Adrenal gland (tissue), 12 donors: Measurements from ENCODE around the gene EPHA5. TPM values are rescaled to one million over a fixed set of nuclear protein-coding genes. Genes with fewer than 3 reads are reported as not detected.

ENCODE experiments used
- DNase-seq, 7 donors: peaks; one replicate each; pipeline ENCODE4 v3.0.0-alpha.2; 2019 to 2020
- H3K27ac ChIP-seq, 5 donors: fragments of 200-600 bp; sonication (generic) in 4 of 5; 1 replicate in 3 of 5; 2 replicates in 2 of 5; pipeline versions ENCODE4 v1.5.1 to v1.8.0; 2016 to 2020; ENCODE audit warnings: mild to moderate bottlenecking in 1 of 5
- H3K27me3 ChIP-seq: fragments of 200-600 bp; 2 replicates; pipeline ENCODE4 v1.8.0; 2021
- H3K36me3 ChIP-seq, 2 donors: fragments of 200-600 bp; replicated peaks in 1 of 2; 1 replicate in 1 of 2; 2 replicates in 1 of 2; pipeline versions ENCODE4 v1.5.1 to v1.8.0; 2018 to 2022
- H3K4me1 ChIP-seq, 2 donors: fragments of 200-600 bp; replicated peaks in 1 of 2; 1 replicate in 1 of 2; 2 replicates in 1 of 2; pipeline versions ENCODE4 v1.5.1 to v1.8.0; 2018 to 2021
- H3K4me3 ChIP-seq, 4 donors: fragments of 200-600 bp; sonication (generic) in 3 of 4; one replicate each; pipeline ENCODE4 v1.5.1; 2016 to 2018
- H3K9me3 ChIP-seq, 3 donors: fragments of 200-600 bp; sonication (generic) in 1 of 3; replicated peaks in 1 of 3; 1 replicate in 2 of 3; 2 replicates in 1 of 3; pipeline versions ENCODE4 v1.5.1 to v1.8.0; 2016 to 2021
- CTCF ChIP-seq, 6 experiments: fragments of 450-650 bp in 4 of 6; fragments of 200-600 bp in 2 of 6; sonication (generic) in 1 of 6; IDR thresholded peaks; 1 replicate in 5 of 6; 2 replicates in 1 of 6; pipeline versions ENCODE4 v1.5.1 to v1.8.0; 2016 to 2021; ENCODE audit warnings: antibody characterized with exemption in 6 of 6, mild to moderate bottlenecking in 2 of 6, moderate library complexity in 1 of 6
- POLR2A ChIP-seq, 2 donors: fragments of 450-650 bp; IDR thresholded peaks; one replicate each; pipeline ENCODE4 v1.6.1; 2017; ENCODE audit warnings: antibody characterized with exemption in 2 of 2, mild to moderate bottlenecking in 2 of 2, moderate library complexity in 1 of 2
- WGBS, 4 donors: extraction: QIAGEN DNeasy Blood & Tissue Kit in 2 of 4; methylation state at CpG; one replicate each; pipeline versions ENCODE4 v1.1.5 to v1.1.7; 2013 to 2017; 5-methylcytosine and 5-hydroxymethylcytosine counted together
- intact Hi-C, 2 donors: fragments of 100-400 bp; cut with DNase I; formaldehyde crosslinking; loops; one replicate each; pipeline versions ENCODE4 v1.14.1 to v1.15.0; 2022 to 2023
- polyA plus RNA-seq, 3 donors: library from polyadenylated mRNA; stranded (reverse); fragments of 200-250 nt in 2 of 3; fragments of 350-450 nt in 1 of 3; fragmentation: Illumina TruSeq in 1 of 3; extraction: RNeasy Lipid Tissue Mini Kit (QIAGEN cat#74804) in 1 of 3; gene quantifications; one replicate each; pipeline ENCODE4 v1.2.3, GENCODE V29; 2013 to 2014
- total RNA-seq, 9 donors: library from RNA; depleted of rRNA in 4 of 9; stranded (reverse); fragments of >200 nt in 4 of 9; fragments of 120-200 nt in 1 of 9; fragmentation: NEBNext Ultra II Directional in 1 of 9; extraction: Animal tissue kit (Norgen Biotek cat#: 25700) in 1 of 9; gene quantifications; one replicate each; pipeline versions ENCODE4 v1.1.0 to v1.2.4, GENCODE V29; 2013 to 2023
- donor health status: healthy with polysubstance abuse.
- donor health status: Bipolar disorder and iron deficiency.
- donor health status: DM: yes; HTN: yes; CAD: no.
- donor health status: DM: no; HTN: no; CAD: no.
- donor health status: DM: no; HTN: no; CAD: no.
- donor health status: DM: yes; HTN: yes; CAD: no.

Gene EPHA5
- total and polyA plus RNA-seq, 12 donors: 0.04 to 0.95 (median 0.22) TPM; not detected in 3

DNA sequence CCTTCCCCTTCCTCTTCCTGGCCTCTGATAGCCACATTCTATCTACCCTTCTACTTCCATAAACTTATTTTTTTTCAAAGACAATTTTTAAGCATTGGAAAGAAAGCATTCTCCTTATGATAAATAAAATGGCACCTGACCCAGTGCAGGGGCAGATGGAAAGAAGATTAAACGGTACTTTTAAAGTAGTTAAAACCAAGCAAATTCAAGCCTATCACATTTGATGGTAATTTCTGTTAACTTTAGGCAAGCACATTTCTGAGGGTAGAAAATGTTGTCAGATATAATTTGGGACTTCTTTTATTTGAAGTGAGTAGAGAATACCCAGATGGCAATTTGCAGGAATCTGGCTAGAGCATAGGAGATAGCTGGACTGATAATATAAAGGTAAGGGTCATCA lies 332.9 kb downstream of the EPHA5 start:
- Histone ChIP-seq H3K27me3 (no peaks in the 10 kb centered on the region), H3K4me1 (no peaks in the 10 kb centered on the region), H3K9me3 (peaks cover 0 to 6% (median 0%) of the 10 kb centered on the region in 3 donors), H3K27ac (no peak overlapping the region), H3K36me3 (no peaks in the 10 kb centered on the region), H3K4me3 (no peak overlapping the region)
- TF ChIP-seq POLR2A (IDR thresholded peaks at IDR 0.05) (no peak), CTCF (IDR thresholded peaks at IDR 0.05) (no peak)
- DNase-seq: no peak
- 73 to 86% (median 81%) methylated on average over 1 of the region's 1 CpG for WGBS, 4 donors
- intact Hi-C loops: no loop called here

GRCh38 chr4:65336465-65336864 lies 333.8 kb downstream of the EPHA5 start:
- TF ChIP-seq POLR2A (IDR thresholded peaks at IDR 0.05): no peak
- no peak for TF ChIP-seq CTCF (IDR thresholded peaks at IDR 0.05)
- 25 to 34% (median 30%) methylated on average over 1 of the region's 1 CpG for WGBS, 4 donors
- no peaks in the 10 kb centered on the region for H3K4me1 ChIP-seq
- DNase-seq: no peak
- no peak overlapping the region for H3K4me3 ChIP-seq
- H3K27me3 ChIP-seq: no peaks in the 10 kb centered on the region
- intact Hi-C loops: no loop called here
- no peaks in the 10 kb centered on the region for H3K36me3 ChIP-seq
- peaks cover 0 to 6% (median 0%) of the 10 kb centered on the region in 3 donors for H3K9me3 ChIP-seq
- no peak overlapping the region for H3K27ac ChIP-seq

- WGBS, 4 donors: 70 to 78% (median 73%) methylated on average over 4 of the region's 4 CpGs
- no peak overlapping the region for H3K27ac ChIP-seq
- intact Hi-C loops: no loop called here
These were observed 353.8 kb downstream of the EPHA5 start for GRCh38 chr4:65316534-65316933.

DNA sequence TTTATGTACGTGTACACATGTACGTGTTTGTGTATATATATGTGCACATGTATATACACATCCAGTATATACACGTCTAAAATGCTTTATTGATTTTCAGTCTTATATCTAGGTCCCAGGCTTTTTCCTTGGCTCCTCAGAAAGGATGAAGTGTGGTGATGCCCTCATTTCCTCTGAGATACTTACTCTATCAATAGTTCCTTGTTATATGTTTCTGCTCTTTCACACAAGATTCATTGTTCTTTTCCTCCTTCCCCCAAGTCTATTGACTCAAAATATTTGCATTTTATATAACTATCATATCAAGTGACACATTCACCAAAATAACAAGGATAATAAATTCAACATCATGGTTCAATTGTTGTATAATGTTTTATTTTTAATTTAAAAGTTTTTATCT lies 359.2 kb downstream of the EPHA5 start:
- no peaks in the 10 kb centered on the region for H3K9me3 ChIP-seq
- DNase-seq: no peak
- H3K27me3 ChIP-seq: no peaks in the 10 kb centered on the region
- H3K36me3 ChIP-seq: no peaks in the 10 kb centered on the region
- H3K4me1 ChIP-seq: no peaks in the 10 kb centered on the region
- TF ChIP-seq POLR2A (IDR thresholded peaks at IDR 0.05) (no peak), CTCF (IDR thresholded peaks at IDR 0.05) (no peak)
- no peak overlapping the region for H3K27ac ChIP-seq
- 80 to 90% (median 84%) methylated on average over 3 of the region's 3 CpGs for WGBS, 4 donors
- intact Hi-C loops: no loop called here
- H3K4me3 ChIP-seq: no peak overlapping the region

More at GRCh38 chr4:65316534-65316933, 353.8 kb downstream of the EPHA5 start:
- DNase-seq: no peak
- H3K4me1 ChIP-seq: no peaks in the 10 kb centered on the region
- H3K36me3 ChIP-seq: no peaks in the 10 kb centered on the region
- H3K27me3 ChIP-seq: no peaks in the 10 kb centered on the region
- H3K9me3 ChIP-seq: no peaks in the 10 kb centered on the region
- no peak overlapping the region for H3K4me3 ChIP-seq
- TF ChIP-seq POLR2A (IDR thresholded peaks at IDR 0.05) (no peak), CTCF (IDR thresholded peaks at IDR 0.05) (no peak)
